Endodermal cell (in vitro differentiated cells): ENCODE data around the gene GRIK5. TPM values are rescaled to one million over a fixed set of nuclear protein-coding genes. Genes with fewer than 3 reads are reported as not detected.
A peak's percentile ranks its signal among the peaks of the same experiment; 100 is the strongest.

ENCODE experiments used
- DNase-seq: peaks from one replicate; pipeline ENCODE4 v3.0.0-alpha.2; 2017
- H3K27ac ChIP-seq: 2 replicates; pipeline ENCODE4 v1.5.1; 2013; ENCODE audit warnings: mild to moderate bottlenecking, low read depth, low read length, moderate library complexity
- H3K27me3 ChIP-seq: 2 replicates; pipeline ENCODE4 v1.6.1; 2013; ENCODE audit warnings: mild to moderate bottlenecking, low read length, moderate library complexity; ENCODE audit not compliant: insufficient read depth, control insufficient read depth, poor library complexity, severe bottlenecking
- H3K36me3 ChIP-seq: 2 replicates; pipeline ENCODE4 v1.7.0; 2013; ENCODE audit warnings: mild to moderate bottlenecking, low read length, moderate library complexity; ENCODE audit not compliant: control insufficient read depth, insufficient read depth
- H3K4me1 ChIP-seq: one replicate; pipeline ENCODE4 v1.7.0; 2013; ENCODE audit warnings: low read length; ENCODE audit not compliant: control insufficient read depth, insufficient read depth
- H3K4me3 ChIP-seq: 2 replicates; pipeline ENCODE4 v1.5.1; 2013; ENCODE audit warnings: mild to moderate bottlenecking, low read length, moderate library complexity
- H3K9ac ChIP-seq: 2 replicates; pipeline ENCODE4 v1.6.1; 2013; ENCODE audit warnings: mild to moderate bottlenecking, low read length, moderate library complexity; ENCODE audit not compliant: poor library complexity, severe bottlenecking; ENCODE audit errors: extremely low read depth
- H3K9me3 ChIP-seq: 2 replicates; pipeline ENCODE4 v1.6.1; 2013; ENCODE audit warnings: mild to moderate bottlenecking, low read length, moderate library complexity; ENCODE audit not compliant: control insufficient read depth
- H3K27ac Mint-ChIP-seq: 2 replicates; pipeline ENCODE4 v1.8.0; 2020; ENCODE audit warnings: mixed read lengths
- H3K27me3 Mint-ChIP-seq: 2 replicates; pipeline ENCODE4 v1.8.0; 2021; ENCODE audit warnings: mild to moderate bottlenecking, mixed read lengths; ENCODE audit not compliant: insufficient read depth
- H3K36me3 Mint-ChIP-seq: 2 replicates; pipeline ENCODE4 v1.8.0; 2020; ENCODE audit warnings: low read depth, mixed read lengths
- H3K4me1 Mint-ChIP-seq: 2 replicates; pipeline ENCODE4 v1.8.0; 2020; ENCODE audit warnings: mixed read lengths
- H3K4me3 Mint-ChIP-seq: 2 replicates; pipeline ENCODE4 v1.8.0; 2020; ENCODE audit warnings: mild to moderate bottlenecking, moderate library complexity, mixed read lengths
- H3K9me3 Mint-ChIP-seq: 2 replicates; pipeline ENCODE4 v1.8.0; 2020; ENCODE audit warnings: mild to moderate bottlenecking, mixed read lengths
- CTCF ChIP-seq: fragments of 200-600 bp; sonication (generic); conservative IDR thresholded peaks from 2 replicates; pipeline ENCODE4 v1.5.0; 2021; ENCODE audit warnings: antibody characterized with exemption, mild to moderate bottlenecking
- WGBS, 2 experiments: methylation state at CpG; one replicate each; pipeline versions ENCODE4 v1.1.5 to v1.1.7; 2013; ENCODE audit warnings: missing lambda C conversion rate in 2 of 2, mixed read lengths in 1 of 2; ENCODE audit not compliant: insufficient coverage in 1 of 2, insufficient read length in 1 of 2; 5-methylcytosine and 5-hydroxymethylcytosine counted together
- total RNA-seq, 2 donors: library from RNA; stranded (reverse); fragmentation: NEBNext Ultra II Directional in 1 of 2; extraction: Animal tissue kit (Norgen Biotek cat#: 25700) in 1 of 2; gene quantifications; 2 replicates in 1 of 2; 3 replicates in 1 of 2; pipeline ENCODE4 v1.2.1, GENCODE V29; 2021

The GRIK5 gene
- total RNA-seq, 2 donors from 2014 or later: 21.6 to 38.7 TPM

GRCh38 chr19:42089772-42090171 is 19.8 kb upstream of the GRIK5 start:
- 89 to 93% methylated on average over 10 to 13 of the region's 13 CpGs for WGBS, 2 experiments
- Mint-ChIP-seq H3K27me3 (peaks cover 10% of the 10 kb centered on the region), H3K4me3 (no peak overlapping the region), H3K36me3 (no peaks in the 10 kb centered on the region), H3K27ac (no peak overlapping the region), H3K9me3 (no peaks in the 10 kb centered on the region), H3K4me1 (peaks cover 3% of the 10 kb centered on the region)
- Histone ChIP-seq H3K9me3 (no peaks in the 10 kb centered on the region), H3K36me3 (no peaks in the 10 kb centered on the region), H3K27me3 (no peaks in the 10 kb centered on the region), H3K27ac (no peak overlapping the region), H3K4me3 (no peak overlapping the region), H3K4me1 (no peaks in the 10 kb centered on the region), H3K9ac (no peak overlapping the region)
- no peak for DNase-seq
- no peak for TF ChIP-seq CTCF

- H3K27ac Mint-ChIP-seq: no peak overlapping the region
- no peak overlapping the region for H3K27ac ChIP-seq
- H3K36me3 ChIP-seq: no peaks in the 10 kb centered on the region
- H3K4me1 Mint-ChIP-seq: peaks cover 3% of the 10 kb centered on the region
- DNase-seq: peak; percentile 48
- no peaks in the 10 kb centered on the region for H3K4me1 ChIP-seq
- no peaks in the 10 kb centered on the region for H3K27me3 ChIP-seq
- 73 to 83% methylated on average over 4 to 9 of the region's 13 CpGs for WGBS, 2 experiments
- H3K9me3 Mint-ChIP-seq: no peaks in the 10 kb centered on the region
- H3K9ac ChIP-seq: no peak overlapping the region
- no peak for TF ChIP-seq CTCF
- peaks cover 6% of the 10 kb centered on the region for H3K27me3 Mint-ChIP-seq
- H3K36me3 Mint-ChIP-seq: no peaks in the 10 kb centered on the region
- no peak overlapping the region for H3K4me3 ChIP-seq
- H3K9me3 ChIP-seq: no peaks in the 10 kb centered on the region
- H3K4me3 Mint-ChIP-seq: no peak overlapping the region
Measured at GRCh38 chr19:42089191-42089750, 19.3 kb upstream of the GRIK5 start.

- peaks cover 1% of the 10 kb centered on the region for H3K27me3 Mint-ChIP-seq
- H3K27ac ChIP-seq: no peak overlapping the region
Measured at GRCh38 chr19:42088471-42089190, 18.6 kb upstream of the GRIK5 start.

More at GRCh38 chr19:42088471-42089190, 18.6 kb upstream of the GRIK5 start:
- no peak for DNase-seq
- Histone ChIP-seq H3K36me3 (no peaks in the 10 kb centered on the region), H3K27me3 (no peaks in the 10 kb centered on the region), H3K9ac (no peak overlapping the region), H3K4me1 (no peaks in the 10 kb centered on the region), H3K4me3 (no peak overlapping the region), H3K9me3 (no peaks in the 10 kb centered on the region)
- Mint-ChIP-seq H3K36me3 (peaks cover 4% of the 10 kb centered on the region), H3K27ac (no peak overlapping the region), H3K4me1 (peaks cover 3% of the 10 kb centered on the region), H3K4me3 (no peak overlapping the region), H3K9me3 (no peaks in the 10 kb centered on the region)
- TF ChIP-seq CTCF: no peak
- 87 to 93% methylated on average over 14 to 18 of the region's 18 CpGs for WGBS, 2 experiments
